ENCODE data around the gene RPS6KC1. TPM values are rescaled to one million over a fixed set of nuclear protein-coding genes. Genes with fewer than 3 reads are reported as not detected.

The RPS6KC1 gene
- 8.0 to 13.0 TPM (median 11.2 TPM) in 3 replicates for polyA plus RNA-seq
- 8.2 TPM for polyA plus RNA-seq (2011; ENCODE audit: low read depth)
- 6.1 and 10.9 TPM in 2 replicates for polyA plus RNA-seq (2011; cell fraction: cytosol; rRNA removed)
- polyA plus RNA-seq (2011; cell fraction: nucleus; rRNA removed), result 12.8 and 18.6 TPM in 2 replicates
- 7.2 and 8.5 TPM in 2 replicates for polyA plus RNA-seq (2012; ENCODE audit: low replicate concordance)
- polyA minus RNA-seq, result 3.0 to 22.0 TPM (median 13.2 TPM) in 3 replicates
- polyA minus RNA-seq (2011; cell fraction: cytosol; rRNA and poly(A)+ RNA removed), result 8.1 TPM
- polyA minus RNA-seq (2011; cell fraction: nucleus; rRNA and poly(A)+ RNA removed), result 22.7 and 38.5 TPM in 2 replicates

- peak within 1 kb of the TSS; percentile 80 for H3K9ac ChIP-seq (ENCODE audit: control insufficient read depth, extremely low read depth, insufficient read depth, low read length)
- H3K27ac ChIP-seq (ENCODE audit: control insufficient read depth, insufficient read depth, low read length), result peak within 1 kb of the TSS; percentile 78
- peak; percentile 2 for DNase-seq (ENCODE audit: low read depth, low spot score)
- peaks cover 23% of the 10 kb centered on the region for H3K4me1 ChIP-seq (ENCODE audit: control insufficient read depth, extremely low read depth, insufficient read depth, low read length)
- peak within 1 kb of the TSS; percentile 91 for H3K4me2 ChIP-seq (ENCODE audit: control insufficient read depth, extremely low read depth, insufficient read depth, low read depth, low read length)
- no peaks in the 10 kb centered on the region for H3K9me3 ChIP-seq (ENCODE audit: control insufficient read depth, low read depth, low read length)
- no peaks in the 10 kb centered on the region for H3K9me1 ChIP-seq (ENCODE audit: control insufficient read depth, extremely low read depth, insufficient read depth, low read length)
- H3K79me2 ChIP-seq (ENCODE audit: control insufficient read depth, insufficient read depth, low read length), result peaks cover 27% of the 10 kb centered on the region
- TF ChIP-seq EZH2 (IDR thresholded peaks at IDR 0.05; ENCODE audit: low read length), result no peak
- TF ChIP-seq CTCF (optimal IDR thresholded peaks at IDR 0.05 in 1 of 3, IDR thresholded peaks at IDR 0.05 in 1 of 3, conservative IDR thresholded peaks at IDR 0.05 in 1 of 3; ENCODE audit: extremely low read depth in 1 of 3, insufficient read depth in 2 of 3, low read length in 3 of 3), result peak in 1 of 3 experiments; percentile 9
- peak; percentile 43 for FAIRE-seq
- H3K27me3 ChIP-seq (ENCODE audit: control insufficient read depth, extremely low read depth, insufficient read depth, low read length), result no peaks in the 10 kb centered on the region
- H3K4me3 ChIP-seq (ENCODE audit: control insufficient read depth in 2 of 3, extremely low read depth in 1 of 3, insufficient read depth in 2 of 3, low read depth in 1 of 3, low read length in 3 of 3), result peak within 1 kb of the TSS; percentile 91 to 99 (median 96)
- H4K20me1 ChIP-seq (ENCODE audit: control insufficient read depth, extremely low read depth, insufficient read depth, low read length), result no peaks in the 10 kb centered on the region
- dilution Hi-C loops (cut with MboI; ENCODE audit: extremely low pct_ligation_motif_present, low sequenced_read_pairs), result no loop called here
- H2AFZ ChIP-seq (ENCODE audit: control insufficient read depth, low read length), result peak within 1 kb of the TSS; percentile 99
- H3K36me3 ChIP-seq (ENCODE audit: control insufficient read depth in 2 of 2, extremely low read depth in 1 of 2, insufficient read depth in 2 of 2, low read length in 2 of 2), result no peaks in the 10 kb centered on the region
These were observed at the start of gene RPS6KC1 for GRCh38 chr1:213051127-213051880. RPS6KC1 (plus strand) TSS chr1:213051241; CDS start chr1:213051405, 164 bp downstream.

GRCh38 chr1:213003256-213003655 lies 47.8 kb upstream of the RPS6KC1 start:
- Histone ChIP-seq H3K9me1 (ENCODE audit: control insufficient read depth, extremely low read depth, insufficient read depth, low read length) (no peaks in the 10 kb centered on the region), H3K9me3 (ENCODE audit: control insufficient read depth, low read depth, low read length) (no peaks in the 10 kb centered on the region), H3K9ac (ENCODE audit: control insufficient read depth, extremely low read depth, insufficient read depth, low read length) (no peak overlapping the region), H2AFZ (ENCODE audit: control insufficient read depth, low read length) (no peak overlapping the region), H3K4me3 (ENCODE audit: control insufficient read depth in 2 of 3, extremely low read depth in 1 of 3, insufficient read depth in 2 of 3, low read depth in 1 of 3, low read length in 3 of 3) (no peak overlapping the region), H4K20me1 (ENCODE audit: control insufficient read depth, extremely low read depth, insufficient read depth, low read length) (no peaks in the 10 kb centered on the region), H3K27ac (ENCODE audit: control insufficient read depth, insufficient read depth, low read length) (no peak overlapping the region), H3K79me2 (ENCODE audit: control insufficient read depth, insufficient read depth, low read length) (no peaks in the 10 kb centered on the region), H3K36me3 (ENCODE audit: control insufficient read depth in 2 of 2, extremely low read depth in 1 of 2, insufficient read depth in 2 of 2, low read length in 2 of 2) (peaks cover 0 to 4% of the 10 kb centered on the region in 2 experiments), H3K4me1 (ENCODE audit: control insufficient read depth, extremely low read depth, insufficient read depth, low read length) (no peaks in the 10 kb centered on the region), H3K27me3 (ENCODE audit: control insufficient read depth, extremely low read depth, insufficient read depth, low read length) (no peaks in the 10 kb centered on the region), H3K4me2 (ENCODE audit: control insufficient read depth, extremely low read depth, insufficient read depth, low read depth, low read length) (no peak overlapping the region)
- FAIRE-seq (no peak), DNase-seq (ENCODE audit: low read depth, low spot score) (no peak)
- TF ChIP-seq EZH2 (IDR thresholded peaks at IDR 0.05; ENCODE audit: low read length) (no peak), CTCF (optimal IDR thresholded peaks at IDR 0.05 in 1 of 3, IDR thresholded peaks at IDR 0.05 in 1 of 3, conservative IDR thresholded peaks at IDR 0.05 in 1 of 3; ENCODE audit: extremely low read depth in 1 of 3, insufficient read depth in 2 of 3, low read length in 3 of 3) (no peak)
- dilution Hi-C loops (cut with MboI; ENCODE audit: extremely low pct_ligation_motif_present, low sequenced_read_pairs), result no loop called here

Data from keratinocyte (primary cell).